Stimulated activated CD8-positive, alpha-beta memory T cell treated with anti-CD3 and anti-CD28 coated beads, Interleukin-12 subunit alpha, Interleukin-12 subunit beta, amount 100 ng/mL, for 24 hours (primary cell): ENCODE measurements around the gene GAPDH.
"Not testable (repeated sequence)": the region's sequence is repeated elsewhere in the genome, so short reads cannot be mapped to it uniquely, and the experiment has no call there.

Experiments
- DNase-seq: peaks from one replicate; pipeline ENCODE4 v3.0.0-alpha.2; 2020; ENCODE audit errors: extremely low read depth

The GAPDH gene

DNA sequence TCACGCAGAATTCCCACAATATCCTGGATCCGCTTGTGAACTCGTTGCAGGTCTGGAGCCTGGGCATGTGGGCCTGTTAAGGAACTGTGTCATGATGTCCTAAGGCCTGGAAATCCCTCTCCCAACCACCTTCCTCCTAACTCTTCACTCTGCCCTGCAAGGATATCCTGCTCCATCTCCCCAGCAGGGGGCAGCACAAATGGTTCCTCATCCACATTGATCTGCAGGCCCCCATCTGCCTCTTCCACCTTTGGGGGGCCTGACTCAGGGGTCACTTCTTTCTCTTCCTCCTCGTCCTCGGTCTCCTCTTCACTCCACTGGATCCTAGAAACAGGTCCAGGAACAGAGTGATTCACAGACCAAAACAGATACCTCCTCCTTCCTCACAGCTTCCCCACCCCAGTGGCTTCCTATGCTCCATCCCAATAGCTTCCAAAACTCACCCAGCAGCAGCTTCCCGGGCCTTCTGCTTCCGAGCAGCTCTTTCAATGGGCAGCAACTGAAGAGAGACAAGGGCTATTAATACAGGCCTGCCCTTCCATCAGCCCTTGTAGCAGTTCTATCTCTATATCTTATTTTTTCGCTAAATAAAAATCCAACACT, 29.2 kb downstream of the GAPDH start:
- no peak for DNase-seq

DNA sequence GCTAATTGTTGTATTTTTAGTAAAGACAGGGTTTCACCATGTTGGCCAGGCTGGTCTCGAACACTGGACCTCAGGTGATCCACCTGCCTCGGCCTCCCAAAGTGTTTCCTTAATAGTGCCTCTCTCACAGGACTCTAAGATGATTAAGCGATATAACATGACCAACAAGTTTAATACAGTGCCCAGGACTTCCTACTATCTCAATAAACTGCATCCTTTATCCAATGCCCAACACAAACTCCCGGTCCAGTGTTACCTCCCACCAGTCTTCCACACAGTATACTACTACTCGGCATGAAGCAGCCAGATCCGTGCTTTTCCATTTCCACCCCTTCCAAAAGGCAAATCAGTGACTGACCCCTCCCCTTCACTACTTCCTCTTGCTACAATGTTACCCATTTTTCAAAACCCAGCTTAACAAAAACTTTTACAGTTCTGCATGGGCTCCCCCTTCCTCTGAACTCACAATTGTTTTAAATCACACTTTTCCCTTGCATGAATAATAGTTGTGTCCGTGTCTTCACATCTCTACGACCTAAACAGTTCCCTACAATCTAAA, 32.9 kb downstream of the GAPDH start:
- no peak for DNase-seq

DNA sequence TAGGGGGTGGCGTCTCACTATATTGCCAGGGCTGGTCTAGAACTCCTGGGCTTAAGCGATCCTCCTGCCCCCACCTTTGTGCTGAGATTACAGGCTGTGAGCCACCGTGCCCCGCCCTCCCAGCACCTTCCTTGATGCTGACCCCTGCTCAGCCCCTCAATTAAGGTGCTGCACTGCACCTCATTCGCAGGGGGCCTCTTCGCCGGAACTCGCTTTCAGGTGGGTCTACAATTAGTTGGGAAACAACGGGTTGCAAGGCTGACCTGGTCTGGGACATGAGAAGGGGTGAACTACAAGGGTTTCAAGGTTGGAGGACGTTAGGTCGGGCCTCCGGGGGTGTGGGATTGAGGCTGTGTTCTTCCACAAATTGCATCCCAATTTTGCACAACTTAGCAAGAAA, 35.0 kb downstream of the GAPDH start:
- no peak for DNase-seq

DNA sequence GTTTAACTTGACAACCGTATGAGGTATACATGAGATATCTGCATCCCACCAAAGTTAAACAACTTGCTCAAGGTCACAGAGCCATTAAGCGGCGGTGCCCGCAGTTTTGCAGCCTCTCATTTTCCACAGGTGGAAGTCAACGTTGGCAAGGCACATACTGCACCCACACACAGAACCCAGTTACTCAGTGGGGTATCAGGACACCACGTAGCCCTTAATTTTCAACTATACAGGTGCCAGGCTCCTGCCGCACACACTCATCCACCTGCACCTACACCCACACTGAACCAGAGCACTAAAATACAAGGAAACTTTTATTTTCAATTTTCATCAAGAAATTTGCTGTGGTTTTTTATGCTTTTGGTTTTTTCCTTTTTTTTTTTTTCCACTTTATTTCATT, 35.5 kb downstream of the GAPDH start:
- DNase-seq: no peak

DNA sequence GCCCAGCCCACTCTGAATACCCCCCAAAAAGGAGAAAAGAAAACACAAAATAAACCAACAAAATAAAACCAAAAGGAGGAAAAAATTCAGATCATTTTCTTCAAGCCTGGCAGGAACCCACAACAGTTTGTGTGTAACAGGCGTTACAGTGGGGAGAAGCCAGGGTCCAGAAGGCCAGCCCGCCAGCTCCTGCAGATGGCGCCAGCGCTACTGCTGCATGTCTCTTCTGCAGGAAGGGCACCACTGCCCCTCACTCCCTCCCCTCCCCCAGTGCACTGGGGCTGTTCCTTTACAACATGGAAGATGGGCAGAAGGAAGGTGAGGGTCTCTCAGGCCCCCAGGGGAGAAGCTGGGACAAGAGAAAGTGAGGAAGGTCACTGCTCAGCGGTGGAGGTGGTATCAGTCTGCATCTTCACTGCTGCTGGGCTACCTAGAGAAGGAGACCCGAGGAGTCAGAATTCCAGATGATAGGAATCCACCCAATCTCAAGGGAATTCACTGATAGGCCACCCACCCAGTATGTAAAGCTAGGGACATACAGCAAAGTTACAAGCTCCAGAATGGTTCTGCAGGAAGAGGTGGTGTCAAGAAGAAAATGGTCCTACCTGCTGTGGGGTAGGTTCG, 36.1 kb downstream of the GAPDH start:
- no peak for DNase-seq

DNA sequence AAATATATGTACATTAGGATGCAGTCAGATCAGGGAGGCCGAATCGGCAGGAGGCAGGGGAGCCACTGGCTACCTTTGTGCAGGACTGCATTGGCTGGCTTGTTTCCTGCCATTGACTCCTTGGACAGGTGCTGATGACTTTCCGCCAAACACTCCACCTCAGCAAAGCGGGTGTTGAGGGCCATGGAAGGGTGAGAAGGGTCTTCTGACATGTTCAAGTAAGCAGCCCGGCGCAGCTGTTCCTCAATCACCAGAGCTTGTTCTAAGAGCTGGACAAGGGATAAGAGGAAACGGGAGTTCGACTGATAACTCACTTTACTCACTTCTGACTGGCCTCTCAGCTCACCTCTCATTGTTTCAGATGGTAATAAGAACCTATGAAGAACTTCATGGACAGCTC, 38.7 kb downstream of the GAPDH start:
- no peak for DNase-seq

DNA sequence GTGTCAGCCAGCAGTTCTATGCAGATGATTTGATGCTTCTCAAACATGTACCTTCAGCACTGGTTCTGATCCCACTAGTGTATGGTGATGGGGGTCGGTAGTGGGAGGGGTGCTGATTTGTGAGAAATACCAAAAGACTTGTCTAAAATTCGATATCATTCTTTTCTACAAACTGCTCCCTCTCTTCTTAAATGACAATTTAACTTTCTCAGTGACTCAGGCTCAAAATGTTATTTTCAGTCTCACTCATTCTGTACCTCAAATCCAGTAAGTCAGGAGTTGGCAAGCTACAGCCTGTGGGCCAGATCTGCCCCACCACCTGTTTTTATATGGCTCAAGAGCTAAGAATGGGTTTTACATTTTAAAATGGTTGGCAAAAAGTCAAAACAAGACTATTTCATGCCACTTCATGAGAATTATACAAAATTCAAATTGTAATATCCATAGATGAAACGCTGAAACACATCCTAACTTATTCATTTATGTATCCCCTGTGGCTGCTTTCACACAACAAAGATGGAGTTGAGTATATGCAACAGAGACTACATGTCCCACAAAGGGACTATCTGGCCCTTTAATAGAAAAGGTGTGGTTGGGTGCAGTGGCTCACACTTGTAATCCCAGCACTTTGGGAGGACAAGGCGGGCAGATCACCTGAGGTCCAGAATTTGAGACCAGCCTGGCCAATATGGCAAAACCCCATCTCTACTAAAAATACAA, 40.4 kb downstream of the GAPDH start:
- no peak for DNase-seq

DNA sequence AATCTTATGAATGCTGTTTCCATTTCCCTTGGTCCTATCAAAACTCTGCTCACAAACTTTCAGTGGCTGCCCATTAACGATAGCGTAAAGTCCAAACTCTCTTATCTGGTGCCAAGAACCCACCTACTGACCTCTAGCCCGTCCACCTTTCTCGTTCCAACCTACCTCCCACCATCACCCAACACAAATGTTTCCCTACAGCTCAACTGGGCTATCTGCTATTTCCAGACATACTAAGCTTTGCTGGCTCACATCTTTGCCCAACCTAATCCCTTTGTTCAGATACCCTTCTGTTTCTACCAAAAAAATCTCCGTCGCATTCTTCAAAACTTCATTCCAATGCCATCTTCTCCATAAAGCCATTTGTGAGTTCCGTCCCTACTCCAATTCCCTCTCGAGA, 41.3 kb downstream of the GAPDH start:
- no peak for DNase-seq

DNA sequence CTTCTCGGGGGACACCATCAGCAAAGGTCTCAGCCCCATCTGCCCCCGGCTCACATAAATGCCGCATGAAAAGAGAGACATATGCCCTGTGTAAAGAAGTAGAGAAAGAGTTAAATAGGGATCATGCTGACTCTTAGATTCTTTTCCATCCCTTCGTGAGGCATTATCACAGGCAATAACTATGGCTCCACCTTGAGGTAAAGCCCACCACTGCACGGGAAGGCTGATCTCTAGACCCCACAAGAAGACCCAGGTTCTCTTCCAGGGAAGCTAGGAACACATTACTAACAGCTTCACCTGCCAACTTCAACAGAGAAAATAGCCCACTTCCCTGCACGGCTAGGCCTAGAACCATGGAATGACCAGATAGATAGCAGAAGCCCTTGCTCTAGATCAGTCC, 47.9 kb downstream of the GAPDH start:
- no peak for DNase-seq

DNA sequence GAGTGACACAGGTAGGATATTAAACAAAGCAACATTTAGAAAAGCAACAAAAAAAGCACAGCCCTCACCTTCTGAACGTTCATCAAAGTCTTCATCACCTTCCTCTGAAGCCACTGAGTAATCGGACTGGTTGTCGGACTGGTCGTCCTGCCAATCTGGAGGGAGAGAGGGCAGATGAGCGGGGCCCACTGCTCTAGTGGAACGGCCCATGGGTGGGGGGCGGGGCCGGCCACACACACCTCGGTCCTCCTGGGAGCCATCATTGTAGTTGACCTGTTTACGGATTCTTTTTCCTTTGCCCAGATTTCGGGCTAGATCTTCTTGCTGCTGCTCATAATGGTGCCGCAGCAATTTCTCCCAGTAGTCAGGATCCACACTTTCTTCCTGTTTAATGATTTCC, 48.6 kb downstream of the GAPDH start:
- no peak for DNase-seq

DNA sequence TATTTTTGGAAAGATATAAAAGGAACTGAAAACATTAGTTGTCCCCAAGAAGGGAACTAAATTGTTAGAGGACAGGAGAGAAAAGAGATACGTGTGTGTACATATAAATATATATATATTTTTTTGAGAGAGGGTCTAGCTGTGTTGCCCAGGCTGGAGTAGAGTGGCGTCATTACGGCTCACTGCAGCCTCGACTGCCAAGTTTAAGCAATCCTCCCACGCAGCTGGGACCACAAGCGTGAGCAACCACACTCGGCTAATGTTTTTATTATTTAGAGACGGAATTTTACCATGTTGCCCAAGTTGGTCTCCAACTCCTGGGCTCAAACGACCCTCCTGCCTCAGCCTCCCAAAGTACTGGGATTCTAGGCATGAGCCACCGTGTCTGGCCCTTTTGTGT, 50.0 kb downstream of the GAPDH start:
- no peak for DNase-seq

DNA sequence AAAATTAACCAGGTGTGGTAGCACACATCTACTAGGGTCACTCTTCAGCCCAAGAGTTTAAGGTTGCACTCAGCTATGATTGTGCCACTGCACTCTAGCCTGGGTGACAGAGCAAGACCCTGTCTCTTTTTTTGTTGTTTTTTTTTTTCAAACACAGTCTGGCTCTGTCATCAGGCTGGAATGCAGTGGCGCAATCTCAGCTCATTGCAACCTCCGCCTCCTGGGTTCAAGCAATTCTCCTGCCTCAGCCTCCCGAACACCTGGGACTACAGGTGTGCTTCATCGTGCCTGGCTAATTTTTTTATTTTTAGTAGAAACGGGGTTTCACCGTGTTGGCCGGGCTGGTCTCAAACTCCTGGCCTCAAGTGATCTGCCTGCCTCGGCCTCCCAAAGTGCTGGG, 52.3 kb downstream of the GAPDH start:
- DNase-seq: not testable (repeated sequence)
